ENCODE data around the gene ITGB7.

The ITGB7 gene

GRCh38 chr12:53231671-53231920 is 24.5 kb upstream of the ITGB7 start:
- no peak for DNase-seq (ENCODE audit: low spot score)

GRCh38 chr12:53230108-53230845 is 23.2 kb upstream of the ITGB7 start:
- DNase-seq (ENCODE audit: low spot score) = peak; percentile 33

- DNase-seq (ENCODE audit: low spot score) = no peak
These were observed 22.4 kb upstream of the ITGB7 start for GRCh38 chr12:53229454-53229853.

- no peak for DNase-seq (ENCODE audit: low spot score)
These were observed 20.8 kb upstream of the ITGB7 start for GRCh38 chr12:53227836-53228235.

GRCh38 chr12:53227341-53227740 is 20.3 kb upstream of the ITGB7 start:
- no peak for DNase-seq (ENCODE audit: low spot score)

GRCh38 chr12:53226815-53227214 is 19.8 kb upstream of the ITGB7 start:
- DNase-seq (ENCODE audit: low spot score) = no peak

- no peak for DNase-seq (ENCODE audit: low spot score)
These were observed 18.8 kb upstream of the ITGB7 start for GRCh38 chr12:53225635-53226424.

- DNase-seq (ENCODE audit: low spot score) = no peak
These were observed 18.0 kb upstream of the ITGB7 start for GRCh38 chr12:53224897-53225634.

- DNase-seq (ENCODE audit: low spot score) = no peak
These were observed 17.2 kb upstream of the ITGB7 start for GRCh38 chr12:53224061-53224896.

- DNase-seq (ENCODE audit: low spot score) = no peak
These were observed 16.5 kb upstream of the ITGB7 start for GRCh38 chr12:53223389-53224060.

GRCh38 chr12:53222806-53223261 is 15.8 kb upstream of the ITGB7 start:
- no peak for DNase-seq (ENCODE audit: low spot score)

GRCh38 chr12:53222170-53222721 is 15.2 kb upstream of the ITGB7 start:
- no peak for DNase-seq (ENCODE audit: low spot score)

GRCh38 chr12:53221203-53222080 is 14.4 kb upstream of the ITGB7 start:
- peak; percentile 68 for DNase-seq (ENCODE audit: low spot score)

GRCh38 chr12:53220694-53221202 is 13.7 kb upstream of the ITGB7 start:
- peak; percentile 95 for DNase-seq (ENCODE audit: low spot score)

GRCh38 chr12:53219956-53220693 is 13.1 kb upstream of the ITGB7 start:
- peak; percentile 62 for DNase-seq (ENCODE audit: low spot score)

- peak; percentile 35 for DNase-seq (ENCODE audit: low spot score)
These were observed 12.4 kb upstream of the ITGB7 start for GRCh38 chr12:53219292-53219955.

GRCh38 chr12:53218551-53219291 is 11.7 kb upstream of the ITGB7 start:
- DNase-seq (ENCODE audit: low spot score) = no peak

GRCh38 chr12:53217931-53218307 is 10.9 kb upstream of the ITGB7 start:
- no peak for DNase-seq (ENCODE audit: low spot score)
